ENCODE data around the gene ZBTB8A.
"Not testable (repeated sequence)": the region's sequence is repeated elsewhere in the genome, so short reads cannot be mapped to it uniquely, and the experiment has no call there.

ZBTB8A gene

GRCh38 chr1:32622806-32623681 lies 83.8 kb downstream of the ZBTB8A start:
- DNase-seq = no peak

GRCh38 chr1:32623775-32624174 lies 84.5 kb downstream of the ZBTB8A start:
- no peak for DNase-seq

- peak in 1 of 3 experiments; percentile 6 for DNase-seq
These were observed 86.9 kb downstream of the ZBTB8A start for GRCh38 chr1:32626176-32626575.

- DNase-seq = no peak
These were observed 88.5 kb downstream of the ZBTB8A start for GRCh38 chr1:32627596-32628162.

- not testable (repeated sequence) for DNase-seq
These were observed 90.9 kb downstream of the ZBTB8A start for GRCh38 chr1:32630173-32630572.

GRCh38 chr1:32632829-32633228 lies 93.6 kb downstream of the ZBTB8A start:
- DNase-seq = no peak

GRCh38 chr1:32635508-32636277 lies 96.5 kb downstream of the ZBTB8A start:
- DNase-seq = no peak

- DNase-seq = no peak
These were observed 97.9 kb downstream of the ZBTB8A start for GRCh38 chr1:32636914-32637645.

- no peak for DNase-seq
These were observed 100.4 kb downstream of the ZBTB8A start for GRCh38 chr1:32639489-32640075.

- DNase-seq = not testable (repeated sequence)
These were observed 103.1 kb downstream of the ZBTB8A start for GRCh38 chr1:32642292-32642827.

- no peak for DNase-seq
These were observed 105.2 kb downstream of the ZBTB8A start for GRCh38 chr1:32644426-32644825.

GRCh38 chr1:32647308-32648134 lies 108.3 kb downstream of the ZBTB8A start:
- DNase-seq = no peak

GRCh38 chr1:32650248-32650751 lies 111.1 kb downstream of the ZBTB8A start, which contains the start of gene ZBTB8OS:
Gene ZBTB8OS, minus strand, starts transcription at chr1:32650550. Its CDS starts 21 bp downstream, at chr1:32650529.
- peak; percentile 85 to 96 (median 88) for DNase-seq

GRCh38 chr1:32650752-32651460 lies 111.7 kb downstream of the ZBTB8A start, which contains the start of gene RBBP4:
Gene RBBP4, plus strand, starts transcription at chr1:32651208. Its CDS starts 99 bp downstream, at chr1:32651307.
- peak; percentile 98 to 99 (median 98) for DNase-seq

- no peak for DNase-seq
These were observed 112.3 kb downstream of the ZBTB8A start for GRCh38 chr1:32651461-32652073.

- peak in 1 of 3 experiments; percentile 38 for DNase-seq
These were observed 113.2 kb downstream of the ZBTB8A start for GRCh38 chr1:32652244-32652962.
